Measurements from ENCODE around the gene RAD21L1. TPM values are rescaled to one million over a fixed set of nuclear protein-coding genes. Genes with fewer than 3 reads are reported as not detected.

Gene RAD21L1
- not detected in 2 replicates for total RNA-seq (2012; rRNA removed)

DNA sequence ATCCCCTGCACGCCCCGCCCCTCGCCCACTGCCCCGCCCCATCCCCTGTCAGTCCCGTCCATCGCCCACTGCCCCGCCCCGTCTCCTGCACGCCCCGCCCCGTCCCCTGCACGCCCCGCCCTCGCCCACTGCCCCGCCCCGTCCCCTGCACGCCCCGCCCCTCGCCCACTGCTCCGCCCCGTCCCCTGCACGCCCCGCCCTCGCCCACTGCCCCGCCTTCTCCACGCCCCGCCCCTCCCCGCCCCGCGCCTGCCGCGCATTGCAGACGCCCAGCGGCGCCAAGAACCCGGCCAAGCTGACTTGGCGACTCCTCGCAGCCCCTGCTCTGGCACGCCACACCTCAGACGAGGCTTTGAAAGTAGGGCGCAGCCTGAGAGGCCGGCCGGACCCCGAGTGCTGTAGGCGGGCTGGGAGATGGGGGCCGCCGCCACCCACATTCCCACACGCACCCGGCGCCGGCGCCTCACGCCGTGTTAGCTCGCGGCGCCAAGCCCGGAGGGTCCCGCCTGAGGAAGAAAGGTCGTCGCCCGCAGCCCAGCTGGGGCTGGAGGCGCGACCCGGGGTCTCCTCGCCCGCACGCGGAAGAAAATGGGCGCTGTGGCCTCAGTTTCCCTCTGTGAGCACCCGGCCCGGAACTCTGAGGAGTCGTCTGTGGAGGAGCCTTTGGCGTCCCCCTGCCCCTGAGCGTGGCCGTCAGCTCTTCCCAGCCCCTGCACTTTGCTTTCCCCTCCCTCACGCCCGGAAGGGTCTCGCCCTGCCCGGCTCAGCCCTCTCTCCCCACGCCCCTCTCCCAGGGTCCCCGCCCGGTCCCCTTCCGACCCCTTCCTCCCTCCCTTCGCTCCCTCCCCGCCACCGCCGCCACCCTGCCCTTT is at the start of gene RAD21L1:
TSS of gene RAD21L1 (plus strand) at position 262 of the 872 bp plus-strand sequence. CDS start 2,410 bp downstream, outside the sequence.
- peak within 1 kb of the TSS; percentile 99 for H3K4me2 ChIP-seq (ENCODE audit: low read length)
- peak within 1 kb of the TSS; percentile 81 for H3K4me3 ChIP-seq (ENCODE audit: low read length)
- peak within 1 kb of the TSS; percentile 76 for H3K9ac ChIP-seq (ENCODE audit: low read depth, low read length)
- H3K27me3 ChIP-seq (ENCODE audit: control insufficient read depth, insufficient read depth, low read length): peaks cover 37% of the 10 kb centered on the region
- no peaks in the 10 kb centered on the region for H3K36me3 ChIP-seq (ENCODE audit: insufficient read depth, low read length)
- no peaks in the 10 kb centered on the region for H3K9me3 ChIP-seq (replicated peaks; ENCODE audit: low read length)
- H3K4me1 ChIP-seq (ENCODE audit: control insufficient read depth, insufficient read depth, low read length): peaks cover 8% of the 10 kb centered on the region

GRCh38 chr20:1177680-1178079 is 48.2 kb upstream of the RAD21L1 start:
- H3K9me3 ChIP-seq (replicated peaks; ENCODE audit: low read length): no peaks in the 10 kb centered on the region
- no peak overlapping the region for H3K9ac ChIP-seq (ENCODE audit: low read depth, low read length)
- H3K4me3 ChIP-seq (ENCODE audit: low read length): no peak overlapping the region
- no peak overlapping the region for H3K4me2 ChIP-seq (ENCODE audit: low read length)
- H3K36me3 ChIP-seq (ENCODE audit: insufficient read depth, low read length): peaks cover 8% of the 10 kb centered on the region
- peaks cover 6% of the 10 kb centered on the region for H3K27me3 ChIP-seq (ENCODE audit: control insufficient read depth, insufficient read depth, low read length)
- no peaks in the 10 kb centered on the region for H3K4me1 ChIP-seq (ENCODE audit: control insufficient read depth, insufficient read depth, low read length)

DNA sequence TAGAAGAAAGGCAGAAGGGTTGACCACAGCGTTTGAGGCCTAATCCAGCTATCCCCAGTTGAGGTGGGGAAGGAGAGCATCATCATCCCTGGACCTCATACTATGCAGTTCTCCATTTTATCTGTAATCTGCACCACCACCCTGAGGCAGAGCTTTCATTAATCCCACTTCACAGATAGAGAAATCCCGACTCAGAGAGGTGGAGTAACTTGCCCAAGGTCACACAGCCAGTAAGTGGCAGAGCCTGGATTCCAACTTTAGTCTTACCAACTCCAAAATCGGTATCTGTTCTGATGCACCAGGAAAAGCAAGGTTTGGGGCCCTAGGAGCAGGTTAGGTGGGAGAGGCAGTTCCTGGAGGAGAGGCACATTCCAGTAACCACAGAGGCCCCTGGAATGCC is 47.7 kb upstream of the RAD21L1 start:
- Histone ChIP-seq H3K9ac (ENCODE audit: low read depth, low read length) (no peak overlapping the region), H3K4me2 (ENCODE audit: low read length) (no peak overlapping the region), H3K4me1 (ENCODE audit: control insufficient read depth, insufficient read depth, low read length) (no peaks in the 10 kb centered on the region), H3K27me3 (ENCODE audit: control insufficient read depth, insufficient read depth, low read length) (peaks cover 10% of the 10 kb centered on the region), H3K36me3 (ENCODE audit: insufficient read depth, low read length) (peaks cover 7% of the 10 kb centered on the region), H3K9me3 (replicated peaks; ENCODE audit: low read length) (no peaks in the 10 kb centered on the region), H3K4me3 (ENCODE audit: low read length) (no peak overlapping the region)

DNA sequence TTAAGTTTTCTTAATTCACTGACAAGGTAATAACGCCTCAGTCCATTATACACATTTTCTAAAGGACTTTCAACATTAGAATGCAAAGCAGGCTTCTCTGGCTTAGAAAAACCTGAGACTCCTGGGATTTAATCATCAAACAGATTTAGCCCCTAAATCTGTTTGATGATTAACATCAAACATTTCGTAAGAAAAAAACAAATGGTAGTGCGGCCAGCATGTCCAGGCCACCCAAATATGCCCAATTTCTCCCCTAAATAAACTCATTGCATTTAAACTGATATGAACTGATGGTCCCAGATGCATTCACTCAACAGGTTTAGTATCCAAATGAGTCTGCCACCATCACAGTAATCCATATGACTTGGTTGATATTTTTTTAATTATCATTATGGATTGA is 47.2 kb upstream of the RAD21L1 start:
- Histone ChIP-seq H3K27me3 (ENCODE audit: control insufficient read depth, insufficient read depth, low read length) (peaks cover 15% of the 10 kb centered on the region), H3K36me3 (ENCODE audit: insufficient read depth, low read length) (peaks cover 4% of the 10 kb centered on the region), H3K9me3 (replicated peaks; ENCODE audit: low read length) (no peaks in the 10 kb centered on the region), H3K4me3 (ENCODE audit: low read length) (no peak overlapping the region), H3K9ac (ENCODE audit: low read depth, low read length) (no peak overlapping the region), H3K4me2 (ENCODE audit: low read length) (no peak overlapping the region), H3K4me1 (ENCODE audit: control insufficient read depth, insufficient read depth, low read length) (no peaks in the 10 kb centered on the region)

DNA sequence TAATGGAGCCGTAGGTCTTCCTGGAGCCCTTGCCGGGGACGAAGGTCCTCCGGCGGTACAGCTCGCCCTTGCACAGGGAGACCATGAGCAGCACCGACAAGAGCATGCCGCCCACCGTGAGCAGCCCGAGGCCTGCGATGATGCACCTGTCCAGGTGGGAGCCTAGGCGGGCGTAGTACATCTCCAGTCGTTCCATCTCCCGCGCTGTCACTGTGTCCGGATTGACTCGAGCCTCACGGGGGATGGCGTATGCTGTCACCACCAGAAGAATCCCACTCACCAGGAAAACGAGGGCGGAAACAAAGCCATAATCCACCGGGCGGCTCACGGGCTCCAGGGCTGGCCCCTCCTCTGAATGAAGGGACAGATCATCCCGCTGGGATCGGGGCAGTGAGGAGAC is 44.9 kb upstream of the RAD21L1 start:
- peaks cover 29% of the 10 kb centered on the region for H3K27me3 ChIP-seq (ENCODE audit: control insufficient read depth, insufficient read depth, low read length)
- no peak overlapping the region for H3K4me3 ChIP-seq (ENCODE audit: low read length)
- no peak overlapping the region for H3K9ac ChIP-seq (ENCODE audit: low read depth, low read length)
- H3K36me3 ChIP-seq (ENCODE audit: insufficient read depth, low read length): peaks cover 4% of the 10 kb centered on the region
- H3K4me1 ChIP-seq (ENCODE audit: control insufficient read depth, insufficient read depth, low read length): no peaks in the 10 kb centered on the region
- H3K4me2 ChIP-seq (ENCODE audit: low read length): no peak overlapping the region
- no peaks in the 10 kb centered on the region for H3K9me3 ChIP-seq (replicated peaks; ENCODE audit: low read length)

- Histone ChIP-seq H3K4me2 (ENCODE audit: low read length) (no peak overlapping the region), H3K9me3 (replicated peaks; ENCODE audit: low read length) (no peaks in the 10 kb centered on the region), H3K36me3 (ENCODE audit: insufficient read depth, low read length) (no peaks in the 10 kb centered on the region), H3K9ac (ENCODE audit: low read depth, low read length) (no peak overlapping the region), H3K4me3 (ENCODE audit: low read length) (no peak overlapping the region), H3K4me1 (ENCODE audit: control insufficient read depth, insufficient read depth, low read length) (no peaks in the 10 kb centered on the region), H3K27me3 (ENCODE audit: control insufficient read depth, insufficient read depth, low read length) (peaks cover 41% of the 10 kb centered on the region)
These were observed 43.7 kb upstream of the RAD21L1 start for GRCh38 chr20:1182106-1182505.

DNA sequence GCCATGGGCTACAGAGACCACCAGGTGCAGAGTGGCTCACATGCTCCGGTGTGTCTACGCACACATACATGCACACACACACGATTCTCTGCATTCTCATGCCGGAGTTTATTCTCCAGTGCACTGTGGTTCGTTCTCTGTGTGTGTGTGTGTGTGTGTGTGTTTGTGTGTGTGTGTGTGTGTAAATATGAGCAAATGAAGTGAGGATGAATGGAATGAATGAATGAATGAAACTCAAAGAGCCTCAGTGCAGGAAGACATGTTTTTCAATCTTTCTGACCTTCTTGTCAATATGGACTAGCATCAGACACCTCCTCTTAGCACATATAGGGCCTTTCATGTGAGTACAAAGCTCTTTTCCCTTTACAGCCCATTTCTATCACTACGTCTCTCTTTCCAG is 42.7 kb upstream of the RAD21L1 start:
- no peak overlapping the region for H3K4me2 ChIP-seq (ENCODE audit: low read length)
- H3K9me3 ChIP-seq (replicated peaks; ENCODE audit: low read length): no peaks in the 10 kb centered on the region
- H3K4me3 ChIP-seq (ENCODE audit: low read length): no peak overlapping the region
- H3K9ac ChIP-seq (ENCODE audit: low read depth, low read length): no peak overlapping the region
- no peaks in the 10 kb centered on the region for H3K36me3 ChIP-seq (ENCODE audit: insufficient read depth, low read length)
- H3K27me3 ChIP-seq (ENCODE audit: control insufficient read depth, insufficient read depth, low read length): peaks cover 51% of the 10 kb centered on the region
- no peaks in the 10 kb centered on the region for H3K4me1 ChIP-seq (ENCODE audit: control insufficient read depth, insufficient read depth, low read length)

DNA sequence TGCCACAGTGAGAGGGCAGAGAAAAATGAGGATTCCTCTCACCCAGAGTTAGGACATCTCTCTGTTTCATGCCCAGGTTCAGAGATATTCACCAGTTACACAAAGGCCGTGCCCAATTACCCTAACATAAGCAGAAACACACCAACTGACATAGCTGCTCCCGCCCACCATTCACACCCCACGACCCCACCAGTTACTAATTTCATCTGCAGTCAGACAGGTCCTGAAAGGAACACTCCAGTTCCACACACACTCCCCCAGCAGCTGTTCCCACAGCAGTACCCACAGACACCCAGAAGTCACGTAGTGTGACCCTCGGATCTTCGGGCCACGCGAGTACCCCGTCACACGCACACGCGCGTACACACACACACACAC is 41.6 kb upstream of the RAD21L1 start:
- Histone ChIP-seq H3K4me1 (ENCODE audit: control insufficient read depth, insufficient read depth, low read length) (no peaks in the 10 kb centered on the region), H3K36me3 (ENCODE audit: insufficient read depth, low read length) (no peaks in the 10 kb centered on the region), H3K4me2 (ENCODE audit: low read length) (no peak overlapping the region), H3K9ac (ENCODE audit: low read depth, low read length) (no peak overlapping the region), H3K4me3 (ENCODE audit: low read length) (no peak overlapping the region), H3K27me3 (ENCODE audit: control insufficient read depth, insufficient read depth, low read length) (peaks cover 54% of the 10 kb centered on the region), H3K9me3 (replicated peaks; ENCODE audit: low read length) (no peaks in the 10 kb centered on the region)

GRCh38 chr20:1184638-1185315 is 41.1 kb upstream of the RAD21L1 start, which contains the start of gene TMEM74B:
TMEM74B (minus strand) TSS chr20:1184981; CDS start chr20:1183801, 1,180 bp downstream.
- peak within 1 kb of the TSS; percentile 57 for H3K4me3 ChIP-seq (ENCODE audit: low read length)
- H3K27me3 ChIP-seq (ENCODE audit: control insufficient read depth, insufficient read depth, low read length): peaks cover 59% of the 10 kb centered on the region

DNA sequence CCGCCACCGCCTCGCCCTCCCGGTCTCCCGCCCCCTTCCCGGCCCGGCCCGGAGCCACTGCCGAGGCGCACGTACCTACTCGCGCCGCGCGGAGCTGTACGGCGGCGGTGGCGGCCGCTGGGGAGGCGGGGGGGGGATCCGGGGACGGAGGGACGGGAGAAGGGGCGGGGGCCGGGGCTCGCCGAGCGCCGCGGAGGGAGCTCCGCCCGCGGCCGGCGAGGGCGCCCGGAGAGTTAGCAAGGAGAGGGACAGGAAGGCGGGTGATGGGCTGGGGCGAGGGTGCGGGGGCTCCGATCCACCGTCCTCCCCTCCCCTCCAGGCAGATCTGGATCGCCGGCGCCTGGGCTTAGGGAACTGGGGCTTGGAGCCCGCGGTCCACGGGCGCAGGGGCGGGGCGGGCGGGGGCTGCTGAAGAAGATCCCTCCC is 40.5 kb upstream of the RAD21L1 start:
- Histone ChIP-seq H3K27me3 (ENCODE audit: control insufficient read depth, insufficient read depth, low read length) (peaks cover 65% of the 10 kb centered on the region), H3K4me1 (ENCODE audit: control insufficient read depth, insufficient read depth, low read length) (no peaks in the 10 kb centered on the region), H3K36me3 (ENCODE audit: insufficient read depth, low read length) (no peaks in the 10 kb centered on the region), H3K4me2 (ENCODE audit: low read length) (peak overlapping the region; percentile 70), H3K9ac (ENCODE audit: low read depth, low read length) (no peak overlapping the region), H3K4me3 (ENCODE audit: low read length) (peak overlapping the region; percentile 57), H3K9me3 (replicated peaks; ENCODE audit: low read length) (no peaks in the 10 kb centered on the region)

More at GRCh38 chr20:1184638-1185315, 41.1 kb upstream of the RAD21L1 start, which contains the start of gene TMEM74B:
- H3K36me3 ChIP-seq (ENCODE audit: insufficient read depth, low read length): no peaks in the 10 kb centered on the region
- H3K9me3 ChIP-seq (replicated peaks; ENCODE audit: low read length): no peaks in the 10 kb centered on the region
- no peak within 1 kb of the TSS for H3K9ac ChIP-seq (ENCODE audit: low read depth, low read length)
- no peaks in the 10 kb centered on the region for H3K4me1 ChIP-seq (ENCODE audit: control insufficient read depth, insufficient read depth, low read length)
- H3K4me2 ChIP-seq (ENCODE audit: low read length): peak within 1 kb of the TSS; percentile 70

GRCh38 chr20:1185790-1186334 is 40.0 kb upstream of the RAD21L1 start:
- H3K4me2 ChIP-seq (ENCODE audit: low read length): peak overlapping the region; percentile 18
- H3K27me3 ChIP-seq (ENCODE audit: control insufficient read depth, insufficient read depth, low read length): peaks cover 70% of the 10 kb centered on the region
- H3K9me3 ChIP-seq (replicated peaks; ENCODE audit: low read length): no peaks in the 10 kb centered on the region
- no peaks in the 10 kb centered on the region for H3K36me3 ChIP-seq (ENCODE audit: insufficient read depth, low read length)
- no peaks in the 10 kb centered on the region for H3K4me1 ChIP-seq (ENCODE audit: control insufficient read depth, insufficient read depth, low read length)
- H3K9ac ChIP-seq (ENCODE audit: low read depth, low read length): no peak overlapping the region
- H3K4me3 ChIP-seq (ENCODE audit: low read length): no peak overlapping the region

Data from skeletal muscle satellite cell (primary cell).